Activated naive CD4-positive, alpha-beta T cell treated with anti-CD3 and anti-CD28 coated beads, Interleukin-2, amount 10 ng/mL, durations not matched to agents 7 days and 5 days (primary cell): ENCODE results near the gene ZNF609.

ENCODE experiments used
- CTCF ChIA-PET: fragments of 350-600 bp; sonication (Branson Sonifier 250); formaldehyde crosslinking; loops from one replicate; lab custom pipeline; 2021; ENCODE audit warnings: antibody characterized with exemption; lab: Charles Lee
- DNase-seq: peaks from one replicate; pipeline ENCODE4 v3.0.0-alpha.2; 2020
- H3K27ac Mint-ChIP-seq: one replicate; pipeline ENCODE4 v1.8.0; 2021; ENCODE audit warnings: mild to moderate bottlenecking, moderate library complexity, mixed read lengths
- H3K27me3 Mint-ChIP-seq: one replicate; pipeline ENCODE4 v1.8.0; 2021; ENCODE audit warnings: mild to moderate bottlenecking, mixed read lengths
- H3K36me3 Mint-ChIP-seq: one replicate; pipeline ENCODE4 v1.8.0; 2021; ENCODE audit warnings: mixed read lengths
- H3K4me1 Mint-ChIP-seq: one replicate; pipeline ENCODE4 v1.8.0; 2021; ENCODE audit warnings: mixed read lengths
- H3K4me3 Mint-ChIP-seq: one replicate; pipeline ENCODE4 v1.8.0; 2021; ENCODE audit warnings: mild to moderate bottlenecking, moderate library complexity, mixed read lengths
- H3K9me3 Mint-ChIP-seq: one replicate; pipeline ENCODE4 v1.8.0; 2021; ENCODE audit warnings: mixed read lengths

ZNF609 gene, protein sequence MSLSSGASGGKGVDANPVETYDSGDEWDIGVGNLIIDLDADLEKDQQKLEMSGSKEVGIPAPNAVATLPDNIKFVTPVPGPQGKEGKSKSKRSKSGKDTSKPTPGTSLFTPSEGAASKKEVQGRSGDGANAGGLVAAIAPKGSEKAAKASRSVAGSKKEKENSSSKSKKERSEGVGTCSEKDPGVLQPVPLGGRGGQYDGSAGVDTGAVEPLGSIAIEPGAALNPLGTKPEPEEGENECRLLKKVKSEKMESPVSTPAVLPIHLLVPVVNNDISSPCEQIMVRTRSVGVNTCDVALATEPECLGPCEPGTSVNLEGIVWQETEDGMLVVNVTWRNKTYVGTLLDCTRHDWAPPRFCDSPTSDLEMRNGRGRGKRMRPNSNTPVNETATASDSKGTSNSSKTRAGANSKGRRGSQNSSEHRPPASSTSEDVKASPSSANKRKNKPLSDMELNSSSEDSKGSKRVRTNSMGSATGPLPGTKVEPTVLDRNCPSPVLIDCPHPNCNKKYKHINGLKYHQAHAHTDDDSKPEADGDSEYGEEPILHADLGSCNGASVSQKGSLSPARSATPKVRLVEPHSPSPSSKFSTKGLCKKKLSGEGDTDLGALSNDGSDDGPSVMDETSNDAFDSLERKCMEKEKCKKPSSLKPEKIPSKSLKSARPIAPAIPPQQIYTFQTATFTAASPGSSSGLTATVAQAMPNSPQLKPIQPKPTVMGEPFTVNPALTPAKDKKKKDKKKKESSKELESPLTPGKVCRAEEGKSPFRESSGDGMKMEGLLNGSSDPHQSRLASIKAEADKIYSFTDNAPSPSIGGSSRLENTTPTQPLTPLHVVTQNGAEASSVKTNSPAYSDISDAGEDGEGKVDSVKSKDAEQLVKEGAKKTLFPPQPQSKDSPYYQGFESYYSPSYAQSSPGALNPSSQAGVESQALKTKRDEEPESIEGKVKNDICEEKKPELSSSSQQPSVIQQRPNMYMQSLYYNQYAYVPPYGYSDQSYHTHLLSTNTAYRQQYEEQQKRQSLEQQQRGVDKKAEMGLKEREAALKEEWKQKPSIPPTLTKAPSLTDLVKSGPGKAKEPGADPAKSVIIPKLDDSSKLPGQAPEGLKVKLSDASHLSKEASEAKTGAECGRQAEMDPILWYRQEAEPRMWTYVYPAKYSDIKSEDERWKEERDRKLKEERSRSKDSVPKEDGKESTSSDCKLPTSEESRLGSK (N-terminal part only)

GRCh38 chr15:64460206-64460723 is at the start of gene ZNF609:
TSS of gene ZNF609 (plus strand) at chr15:64460578. CDS start at chr15:64499420, 38,842 bp downstream.
- Mint-ChIP-seq H3K9me3 (no peaks in the 10 kb centered on the region), H3K4me1 (peaks cover 60% of the 10 kb centered on the region), H3K4me3 (peak within 1 kb of the TSS; percentile 83), H3K27ac (peak within 1 kb of the TSS; percentile 91), H3K36me3 (peaks cover 29% of the 10 kb centered on the region), H3K27me3 (no peaks in the 10 kb centered on the region)
- peak; percentile 91 for DNase-seq
- CTCF ChIA-PET: interaction anchor here (0.6 to 2.0 kb wide), 4 partner anchors 30 to 193 kb away, joined by 3 to 6 read pairs (median 4); no protein-coding TSS in a partner anchor

DNA sequence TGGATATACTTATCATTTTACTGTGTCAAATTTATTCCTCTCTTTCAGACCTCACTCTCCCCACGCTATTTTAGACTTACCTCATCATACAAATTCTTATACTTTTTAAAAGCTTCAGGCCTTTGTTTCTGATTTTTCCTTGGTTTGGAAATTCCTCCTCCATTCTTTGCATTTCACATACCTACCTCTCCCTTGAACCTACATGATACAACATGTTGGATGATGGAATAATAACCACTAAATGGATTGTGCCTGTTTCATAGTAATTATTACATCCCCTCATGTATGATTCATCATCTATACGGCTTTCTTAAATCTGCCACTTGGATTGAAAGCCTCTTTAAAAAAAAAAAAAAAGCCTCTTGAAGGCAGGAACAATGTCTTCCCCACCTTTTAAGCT is 48.2 kb upstream of the ZNF609 start:
- no peak overlapping the region for H3K27ac Mint-ChIP-seq
- CTCF ChIA-PET: no interaction called here
- H3K27me3 Mint-ChIP-seq: no peaks in the 10 kb centered on the region
- no peak for DNase-seq
- H3K36me3 Mint-ChIP-seq: peaks cover 49% of the 10 kb centered on the region
- H3K9me3 Mint-ChIP-seq: no peaks in the 10 kb centered on the region
- no peak overlapping the region for H3K4me3 Mint-ChIP-seq
- no peaks in the 10 kb centered on the region for H3K4me1 Mint-ChIP-seq

DNA sequence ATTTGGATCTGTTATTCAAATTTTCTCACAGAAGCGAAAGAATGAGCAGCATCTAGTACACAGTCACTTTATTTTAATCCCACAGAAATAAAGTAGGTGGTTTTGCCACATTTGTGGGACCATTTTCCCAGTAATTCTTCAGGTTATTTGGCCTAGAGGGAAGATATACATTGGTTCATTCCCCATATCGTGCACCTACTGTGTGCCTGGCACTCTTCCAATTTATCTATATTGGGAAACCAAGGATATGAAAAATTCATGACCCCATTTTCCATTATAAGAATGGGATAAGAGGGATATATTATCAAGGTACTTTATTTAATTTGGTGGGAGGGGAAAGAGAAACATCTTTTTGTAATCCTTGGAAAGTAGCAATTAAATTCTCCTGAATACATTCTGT is 37.7 kb upstream of the ZNF609 start:
- no peak for DNase-seq
- Mint-ChIP-seq H3K27ac (no peak overlapping the region), H3K9me3 (no peaks in the 10 kb centered on the region), H3K4me3 (no peak overlapping the region), H3K27me3 (no peaks in the 10 kb centered on the region), H3K36me3 (peaks cover 40% of the 10 kb centered on the region), H3K4me1 (peaks cover 19% of the 10 kb centered on the region)
- CTCF ChIA-PET: no interaction called here

GRCh38 chr15:64423970-64424369 is 36.4 kb upstream of the ZNF609 start:
- no peak overlapping the region for H3K27ac Mint-ChIP-seq

DNA sequence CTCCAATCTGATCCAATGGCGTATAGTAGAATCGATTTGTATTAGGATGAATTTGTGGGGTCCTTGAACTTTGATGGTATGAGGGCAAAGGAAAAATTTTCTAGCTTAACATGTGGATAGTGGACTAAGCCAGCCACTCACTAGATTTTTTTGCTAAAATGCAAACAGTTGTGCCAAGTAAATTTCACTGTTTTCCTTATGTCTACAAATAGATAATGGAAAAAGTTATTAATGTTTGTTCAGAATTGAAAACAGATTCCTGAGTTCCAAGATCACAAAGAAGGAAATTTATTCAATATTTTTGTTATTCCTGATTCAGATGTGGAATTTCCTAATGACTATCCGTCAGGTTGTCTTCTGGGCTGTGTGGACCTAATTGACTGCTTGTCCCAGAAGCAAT is 35.2 kb upstream of the ZNF609 start:
- peaks cover 41% of the 10 kb centered on the region for H3K36me3 Mint-ChIP-seq
- H3K27ac Mint-ChIP-seq: no peak overlapping the region
- no peaks in the 10 kb centered on the region for H3K9me3 Mint-ChIP-seq
- peaks cover 38% of the 10 kb centered on the region for H3K4me1 Mint-ChIP-seq
- DNase-seq: no peak
- H3K27me3 Mint-ChIP-seq: no peaks in the 10 kb centered on the region
- no peak overlapping the region for H3K4me3 Mint-ChIP-seq
- CTCF ChIA-PET: interaction anchor here (0.6 to 4.4 kb wide), 4 partner anchors 75 to 303 kb away, joined by 3 to 36 read pairs (median 4); no protein-coding TSS in a partner anchor

More at GRCh38 chr15:64423970-64424369, 36.4 kb upstream of the ZNF609 start:
- Mint-ChIP-seq H3K9me3 (no peaks in the 10 kb centered on the region), H3K27me3 (no peaks in the 10 kb centered on the region), H3K4me3 (no peak overlapping the region), H3K4me1 (peaks cover 28% of the 10 kb centered on the region), H3K36me3 (peaks cover 38% of the 10 kb centered on the region)
- DNase-seq: no peak
- CTCF ChIA-PET: interaction anchor here (0.9 kb wide), 2 partner anchors 107 to 255 kb away, joined by 3 read pairs; no protein-coding TSS in a partner anchor

DNA sequence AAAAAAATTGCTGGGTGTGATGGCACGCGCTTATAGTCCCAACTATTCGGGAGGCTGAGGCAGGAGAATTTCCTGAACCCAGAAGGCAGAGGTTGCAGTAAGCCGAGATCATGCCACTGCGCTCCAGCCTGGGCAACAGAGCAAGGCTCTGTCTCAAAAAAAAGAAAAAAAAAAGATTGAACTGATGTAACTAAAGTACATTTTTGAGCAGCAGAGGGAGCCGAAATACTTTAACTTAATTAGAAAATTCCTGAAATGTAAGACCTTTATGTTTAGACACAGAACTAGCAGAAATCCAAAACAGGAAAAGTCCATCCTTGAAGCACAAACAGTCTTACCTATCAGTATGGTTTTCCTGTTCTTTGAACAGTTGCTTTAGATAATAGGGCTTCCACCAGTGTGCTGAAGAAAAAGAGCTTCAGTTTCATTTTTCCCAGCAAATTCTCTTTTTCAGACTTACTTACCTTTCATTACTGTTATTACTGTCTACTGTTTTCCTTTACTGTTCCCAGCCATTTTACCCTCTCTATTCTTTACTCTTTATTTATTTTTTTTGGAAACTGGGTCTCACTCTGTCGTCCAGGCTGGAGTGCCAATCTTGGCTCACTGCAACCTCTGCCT is 33.4 kb upstream of the ZNF609 start:
- CTCF ChIA-PET: interaction anchor here (0.6 to 4.4 kb wide), 23 partner anchors 16 to 301 kb away, joined by 3 to 36 read pairs (median 4); partner anchors contain the start of genes TRIP4 and ZNF609
- Mint-ChIP-seq H3K4me3 (no peak overlapping the region), H3K27ac (peak overlapping the region; percentile 17), H3K27me3 (no peaks in the 10 kb centered on the region), H3K36me3 (peaks cover 42% of the 10 kb centered on the region), H3K9me3 (no peaks in the 10 kb centered on the region), H3K4me1 (peaks cover 49% of the 10 kb centered on the region)
- no peak for DNase-seq

- Mint-ChIP-seq H3K9me3 (no peaks in the 10 kb centered on the region), H3K27ac (peak overlapping the region; percentile 93), H3K27me3 (no peaks in the 10 kb centered on the region), H3K4me1 (peaks cover 54% of the 10 kb centered on the region), H3K4me3 (peak overlapping the region; percentile 53), H3K36me3 (peaks cover 35% of the 10 kb centered on the region)
- DNase-seq: no peak
- CTCF ChIA-PET: interaction anchor here (4.4 kb wide), 1 partner anchor 223 kb away, joined by 36 read pairs; no protein-coding TSS in a partner anchor
Observed at GRCh38 chr15:64429448-64429847, 30.9 kb upstream of the ZNF609 start.

DNA sequence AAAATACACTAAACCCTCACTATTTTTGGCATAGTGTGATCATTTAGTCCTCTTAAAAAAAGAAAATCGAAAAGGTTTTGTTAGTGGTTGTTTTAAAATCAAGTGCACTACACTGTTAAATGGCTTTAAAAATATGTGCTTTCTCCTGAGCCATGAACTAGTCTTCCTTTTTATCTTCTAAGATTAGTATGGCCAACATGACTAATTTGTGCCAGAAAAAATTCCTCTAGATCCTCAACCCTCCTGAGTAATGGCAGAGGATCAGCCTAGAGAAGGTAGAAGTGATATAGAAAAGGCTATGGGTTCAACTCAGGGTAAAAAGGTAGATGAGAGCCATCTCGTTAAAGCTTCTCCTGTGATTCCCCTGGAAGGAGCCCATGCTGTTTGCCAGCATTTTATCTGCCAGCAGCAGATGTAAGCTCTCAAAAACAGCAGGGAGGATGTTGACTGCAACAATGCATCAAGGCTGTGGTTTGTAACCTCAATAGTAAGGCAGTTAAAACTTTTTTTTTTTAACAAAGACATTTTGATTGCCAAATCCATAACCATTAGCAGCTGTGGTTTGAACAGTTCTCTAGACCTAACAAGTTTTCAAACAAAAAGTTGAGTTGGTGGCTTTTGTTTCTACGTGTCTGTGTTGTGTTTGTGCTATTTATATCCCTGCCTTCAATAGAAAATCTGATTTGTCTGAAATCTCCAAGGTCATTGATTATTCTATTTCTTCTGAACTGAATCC is 30.2 kb upstream of the ZNF609 start:
- H3K27me3 Mint-ChIP-seq: no peaks in the 10 kb centered on the region
- H3K4me3 Mint-ChIP-seq: peak overlapping the region; percentile 53
- peak overlapping the region; percentile 93 for H3K27ac Mint-ChIP-seq

GRCh38 chr15:64437982-64438381 is 22.4 kb upstream of the ZNF609 start:
- Mint-ChIP-seq H3K9me3 (no peaks in the 10 kb centered on the region), H3K4me1 (peaks cover 40% of the 10 kb centered on the region), H3K27me3 (no peaks in the 10 kb centered on the region), H3K4me3 (no peak overlapping the region), H3K36me3 (peaks cover 29% of the 10 kb centered on the region), H3K27ac (peak overlapping the region; percentile 14)
- DNase-seq: no peak
- CTCF ChIA-PET: interaction anchor here (0.7 kb wide), 1 partner anchor 10 kb away, joined by 3 read pairs; no protein-coding TSS in a partner anchor

More for the DNA sequence above, 30.2 kb upstream of the ZNF609 start:
- peaks cover 31% of the 10 kb centered on the region for H3K36me3 Mint-ChIP-seq
- peak; percentile 67 for DNase-seq
- CTCF ChIA-PET: interaction anchor here (0.6 to 0.8 kb wide), 4 partner anchors 30 to 298 kb away, joined by 3 read pairs; partner anchors contain the start of gene ZNF609
- peaks cover 54% of the 10 kb centered on the region for H3K4me1 Mint-ChIP-seq
- no peaks in the 10 kb centered on the region for H3K9me3 Mint-ChIP-seq

DNA sequence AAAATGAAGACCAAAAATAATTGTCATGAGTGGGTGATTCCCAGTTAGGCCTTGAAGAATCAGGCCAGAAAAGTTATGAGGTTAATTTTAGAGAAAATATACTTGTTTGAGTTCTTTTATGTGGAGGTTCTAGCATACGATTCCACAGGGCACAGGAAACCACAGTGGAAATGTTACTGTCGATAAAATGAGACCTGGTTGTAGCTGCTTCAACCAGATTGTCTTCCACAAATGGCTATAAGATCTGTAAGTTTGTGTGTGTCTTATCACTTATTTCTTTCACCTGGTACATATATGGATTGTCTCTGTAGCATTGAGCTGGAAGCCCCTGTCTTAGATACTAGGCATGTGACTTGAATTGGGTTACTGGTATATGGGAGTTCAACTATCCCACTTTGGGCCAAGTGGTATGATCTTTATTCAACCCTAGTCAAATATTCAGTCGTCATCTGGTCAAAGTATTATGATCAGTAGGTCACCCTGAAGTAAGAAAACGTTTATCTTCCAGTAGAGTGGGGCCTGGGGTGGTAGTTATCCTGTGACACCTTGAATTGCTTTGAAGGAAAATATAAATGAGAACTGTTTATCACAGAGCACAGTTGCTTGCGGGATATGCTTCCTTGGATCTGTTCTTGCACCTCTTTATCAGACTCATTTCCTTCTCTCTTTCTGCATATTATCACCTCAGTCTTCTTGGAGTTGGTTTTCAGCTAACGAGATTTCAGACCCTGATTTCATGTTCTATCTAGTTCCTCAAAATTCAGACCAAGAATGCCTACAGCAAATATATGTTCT is 21.5 kb upstream of the ZNF609 start:
- Mint-ChIP-seq H3K4me3 (no peak overlapping the region), H3K9me3 (no peaks in the 10 kb centered on the region), H3K27me3 (no peaks in the 10 kb centered on the region), H3K27ac (peak overlapping the region; percentile 49), H3K4me1 (peaks cover 46% of the 10 kb centered on the region), H3K36me3 (peaks cover 28% of the 10 kb centered on the region)
- CTCF ChIA-PET: interaction anchor here (0.7 kb wide), 1 partner anchor 9 kb away, joined by 3 read pairs; no protein-coding TSS in a partner anchor
- no peak for DNase-seq

DNA sequence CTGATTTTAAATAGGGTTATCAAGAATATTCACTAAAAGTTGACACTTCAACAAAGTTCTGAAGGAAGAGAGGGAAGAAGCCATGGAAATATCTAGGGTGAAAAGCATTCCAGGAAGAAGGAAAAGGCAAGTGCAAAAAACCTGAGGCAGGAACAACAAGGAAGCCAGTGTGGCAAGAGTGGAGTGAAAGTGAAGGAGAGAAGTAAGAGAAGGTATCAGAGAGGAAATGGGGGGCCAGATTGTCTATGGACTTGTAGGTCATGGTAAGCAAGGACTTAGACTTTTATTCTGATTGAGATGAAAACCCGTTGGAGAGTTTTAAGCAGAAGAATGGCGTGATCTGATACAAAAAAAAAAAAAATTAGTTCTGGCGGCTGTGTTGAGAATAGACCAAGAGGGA is 18.5 kb upstream of the ZNF609 start:
- H3K9me3 Mint-ChIP-seq: no peaks in the 10 kb centered on the region
- H3K27ac Mint-ChIP-seq: peak overlapping the region; percentile 55
- H3K36me3 Mint-ChIP-seq: peaks cover 28% of the 10 kb centered on the region
- H3K27me3 Mint-ChIP-seq: no peaks in the 10 kb centered on the region
- no peak for DNase-seq
- CTCF ChIA-PET: no interaction called here
- H3K4me1 Mint-ChIP-seq: peaks cover 57% of the 10 kb centered on the region
- no peak overlapping the region for H3K4me3 Mint-ChIP-seq

- no peaks in the 10 kb centered on the region for H3K27me3 Mint-ChIP-seq
- H3K4me3 Mint-ChIP-seq: no peak overlapping the region
- CTCF ChIA-PET: interaction anchor here (0.6 kb wide), 1 partner anchor 15 kb away, joined by 3 read pairs; no protein-coding TSS in a partner anchor
- no peak for DNase-seq
- H3K4me1 Mint-ChIP-seq: peaks cover 61% of the 10 kb centered on the region
- H3K27ac Mint-ChIP-seq: peak overlapping the region; percentile 82
- H3K36me3 Mint-ChIP-seq: peaks cover 32% of the 10 kb centered on the region
- no peaks in the 10 kb centered on the region for H3K9me3 Mint-ChIP-seq
Observed at GRCh38 chr15:64443016-64443415, 17.4 kb upstream of the ZNF609 start.
